Bladder microvascular endothelial cell (primary cell): Measurements from ENCODE around the gene GULP1. TPM values are rescaled to one million over a fixed set of nuclear protein-coding genes. Genes with fewer than 3 reads are reported as not detected.

Experiments
- total RNA-seq: library from RNA; depleted of rRNA; stranded (reverse); fragments of >200 nt; gene quantifications from 2 replicates; pipeline ENCODE4 v1.2.3, GENCODE V29; 2014

Gene GULP1, protein sequence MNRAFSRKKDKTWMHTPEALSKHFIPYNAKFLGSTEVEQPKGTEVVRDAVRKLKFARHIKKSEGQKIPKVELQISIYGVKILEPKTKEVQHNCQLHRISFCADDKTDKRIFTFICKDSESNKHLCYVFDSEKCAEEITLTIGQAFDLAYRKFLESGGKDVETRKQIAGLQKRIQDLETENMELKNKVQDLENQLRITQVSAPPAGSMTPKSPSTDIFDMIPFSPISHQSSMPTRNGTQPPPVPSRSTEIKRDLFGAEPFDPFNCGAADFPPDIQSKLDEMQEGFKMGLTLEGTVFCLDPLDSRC
- 7.1 and 19.6 TPM in 2 replicates for total RNA-seq

DNA sequence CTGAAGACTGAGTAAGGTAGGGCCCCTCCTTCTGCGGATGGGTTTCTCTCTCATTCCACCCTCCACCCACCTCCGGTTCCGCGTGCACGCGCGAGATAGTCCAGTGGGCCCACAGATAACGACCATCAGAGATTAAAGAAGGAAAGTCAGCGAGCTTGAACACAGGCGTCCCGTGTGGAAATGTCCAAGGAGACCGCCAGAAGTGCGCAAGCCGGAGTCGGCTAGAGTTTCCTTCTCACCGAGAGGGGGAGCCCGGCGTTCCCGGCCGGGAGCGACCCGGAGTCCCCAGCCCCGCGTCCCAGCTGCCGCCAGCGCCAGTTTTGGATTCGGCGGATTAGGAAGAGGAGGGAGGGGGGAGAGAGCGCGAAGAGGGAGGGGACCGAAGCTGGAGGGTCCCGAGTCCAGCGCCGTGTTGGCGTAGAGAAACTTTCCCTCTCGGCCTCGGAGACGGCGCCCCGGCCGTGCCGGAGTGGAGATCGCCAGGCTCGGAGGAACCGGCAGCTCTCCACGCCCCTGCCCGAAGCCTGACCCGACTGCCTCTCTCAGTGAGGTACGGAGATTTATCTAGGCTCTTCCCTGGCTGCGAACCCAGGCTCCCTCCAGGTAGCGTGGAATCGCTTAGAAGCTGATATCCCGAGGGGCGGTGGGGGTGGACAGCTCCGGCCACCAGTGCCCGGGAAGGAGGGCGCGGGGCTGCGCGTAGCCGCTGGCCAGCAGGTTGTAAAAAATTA, at the start of gene GULP1:
Gene GULP1 (plus strand): TSS at position 258 of the 731 bp plus-strand sequence. CDS start 185,829 bp downstream, outside the sequence.

